Thymus (tissue), 11 donors: Measurements from ENCODE around the gene AKAP9. TPM values are rescaled to one million over a fixed set of nuclear protein-coding genes. Genes with fewer than 3 reads are reported as not detected.
"Not testable (repeated sequence)": the region's sequence is repeated elsewhere in the genome, so short reads cannot be mapped to it uniquely, and the experiment has no call there.

Experiments
- DNase-seq, 9 donors: peaks; one replicate each; pipeline ENCODE4 v3.0.0-alpha.2; 2013; ENCODE audit warnings: low spot score in 9 of 9, low read depth in 6 of 9, missing footprints in 1 of 9
- H3K27ac ChIP-seq, 2 donors: one replicate each; pipeline ENCODE4 v1.5.1; 2013; ENCODE audit warnings: control low read depth in 1 of 2, low read depth in 1 of 2, low read length in 1 of 2, mild to moderate bottlenecking in 1 of 2, moderate library complexity in 1 of 2
- H3K27me3 ChIP-seq, 2 donors: one replicate each; pipeline ENCODE4 v1.5.1; 2013; ENCODE audit warnings: low read length in 1 of 2; ENCODE audit not compliant: control insufficient read depth in 2 of 2, insufficient read depth in 1 of 2
- H3K36me3 ChIP-seq, 2 donors: one replicate each; pipeline ENCODE4 v1.5.1; 2013; ENCODE audit warnings: low read length in 1 of 2, mild to moderate bottlenecking in 1 of 2, moderate library complexity in 1 of 2; ENCODE audit not compliant: control insufficient read depth in 2 of 2, insufficient read depth in 2 of 2
- H3K4me1 ChIP-seq, 2 donors: one replicate each; pipeline ENCODE4 v1.5.1; 2013; ENCODE audit warnings: low read length in 2 of 2; ENCODE audit not compliant: control insufficient read depth in 2 of 2, insufficient read depth in 2 of 2
- H3K4me3 ChIP-seq, 2 donors: one replicate each; pipeline ENCODE4 v1.5.1; 2013; ENCODE audit warnings: low read length in 2 of 2, control low read depth in 1 of 2, mild to moderate bottlenecking in 1 of 2
- H3K9me3 ChIP-seq, 2 donors: one replicate each; pipeline ENCODE4 v1.5.1; 2013; ENCODE audit warnings: low read length in 1 of 2, mild to moderate bottlenecking in 1 of 2; ENCODE audit not compliant: control insufficient read depth in 2 of 2, insufficient read depth in 1 of 2
- WGBS: extraction: QIAGEN DNeasy Blood & Tissue Kit; methylation state at CpG from one replicate; pipeline ENCODE4 v1.1.7; 2013; 5-methylcytosine and 5-hydroxymethylcytosine counted together
- polyA plus RNA-seq: library from polyadenylated mRNA; stranded (reverse); fragments of 200-250 nt; gene quantifications from one replicate; pipeline ENCODE4 v1.2.3, GENCODE V29; 2013
- total RNA-seq: library from RNA; stranded (reverse); fragments of 120-200 nt; gene quantifications from one replicate; pipeline ENCODE4 v1.2.4, GENCODE V29; 2013
- donor health status: healthy.

AKAP9 gene
- total and polyA plus RNA-seq, 2 donors, result 25.3 to 53.2 TPM

GRCh38 chr7:91956464-91956863 lies 15.8 kb downstream of the AKAP9 start:
- not testable (repeated sequence) for H3K27me3 ChIP-seq, H3K36me3 ChIP-seq, H3K9me3 ChIP-seq, DNase-seq, H3K27ac ChIP-seq, H3K4me3 ChIP-seq, H3K4me1 ChIP-seq
- over 99% methylated on average over 2 of the region's 2 CpGs for WGBS

DNA sequence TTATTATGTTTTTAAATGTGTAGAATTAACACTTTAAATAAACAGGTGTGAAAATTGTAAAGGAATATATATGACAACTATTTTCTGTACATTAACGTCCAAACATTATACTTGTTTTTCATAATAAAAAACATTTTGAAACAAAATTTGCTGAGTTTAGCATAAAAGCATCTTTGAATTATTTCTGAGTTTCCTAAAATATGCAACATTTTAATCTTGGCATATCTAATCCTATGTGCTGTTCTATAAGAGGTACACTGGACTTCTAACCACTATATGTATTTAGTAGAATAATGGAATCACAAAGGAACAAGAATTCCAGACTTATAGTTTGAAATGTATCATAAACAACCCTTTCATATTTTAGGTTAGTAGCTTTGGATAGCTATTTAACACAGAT lies 16.6 kb downstream of the AKAP9 start:
- no peak for DNase-seq
- no peaks in the 10 kb centered on the region for H3K27me3 ChIP-seq
- no peak overlapping the region for H3K27ac ChIP-seq
- H3K36me3 ChIP-seq, result no peaks in the 10 kb centered on the region
- H3K9me3 ChIP-seq, result no peaks in the 10 kb centered on the region
- no peaks in the 10 kb centered on the region for H3K4me1 ChIP-seq
- no peak overlapping the region for H3K4me3 ChIP-seq
- WGBS, result 99% methylated on average over 1 of the region's 1 CpG

- no peaks in the 10 kb centered on the region for H3K4me1 ChIP-seq
- no peaks in the 10 kb centered on the region for H3K27me3 ChIP-seq
- WGBS, result 94% methylated on average over 1 of the region's 1 CpG
- DNase-seq, result no peak
- no peak overlapping the region for H3K27ac ChIP-seq
- H3K4me3 ChIP-seq, result no peak overlapping the region
- no peaks in the 10 kb centered on the region for H3K36me3 ChIP-seq
- H3K9me3 ChIP-seq, result no peaks in the 10 kb centered on the region
These were observed 17.2 kb downstream of the AKAP9 start for GRCh38 chr7:91957823-91958222.

DNA sequence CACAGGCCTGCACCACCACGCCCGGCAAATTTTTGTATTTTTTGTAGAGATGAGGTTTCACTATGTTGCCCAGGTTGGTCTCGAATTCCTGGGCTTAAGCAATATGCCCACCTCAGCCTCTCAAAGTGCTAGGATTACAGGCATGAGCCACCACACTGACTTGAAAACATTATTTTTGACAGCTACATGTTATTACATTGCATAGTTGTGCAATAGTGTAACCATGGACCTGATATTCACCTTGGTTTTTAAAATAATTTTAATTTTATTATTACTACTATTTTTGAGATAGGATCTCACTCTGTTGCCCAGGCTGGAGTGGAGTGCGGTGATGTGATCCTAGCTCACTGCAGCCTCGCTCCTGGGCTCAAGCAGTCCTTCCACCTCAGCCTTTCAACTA lies 18.4 kb downstream of the AKAP9 start:
- Histone ChIP-seq H3K4me3 (no peak overlapping the region), H3K27me3 (no peaks in the 10 kb centered on the region), H3K4me1 (no peaks in the 10 kb centered on the region), H3K36me3 (no peaks in the 10 kb centered on the region), H3K27ac (no peak overlapping the region), H3K9me3 (no peaks in the 10 kb centered on the region)
- DNase-seq, result no peak
- 59% methylated on average over 5 of the region's 5 CpGs for WGBS

- no peak for DNase-seq
- H3K36me3 ChIP-seq, result no peaks in the 10 kb centered on the region
- WGBS, result 96% methylated on average over 2 of the region's 2 CpGs
- no peak overlapping the region for H3K4me3 ChIP-seq
- no peaks in the 10 kb centered on the region for H3K27me3 ChIP-seq
- no peaks in the 10 kb centered on the region for H3K4me1 ChIP-seq
- H3K9me3 ChIP-seq, result no peaks in the 10 kb centered on the region
- no peak overlapping the region for H3K27ac ChIP-seq
These were observed 21.2 kb downstream of the AKAP9 start for GRCh38 chr7:91961816-91962215.

GRCh38 chr7:91962419-91962818 lies 21.8 kb downstream of the AKAP9 start:
- no peak overlapping the region for H3K27ac ChIP-seq
- no peak for DNase-seq
- H3K9me3 ChIP-seq, result no peaks in the 10 kb centered on the region
- H3K36me3 ChIP-seq, result no peaks in the 10 kb centered on the region
- H3K27me3 ChIP-seq, result no peaks in the 10 kb centered on the region
- H3K4me1 ChIP-seq, result no peaks in the 10 kb centered on the region
- no peak overlapping the region for H3K4me3 ChIP-seq
- 99% methylated on average over 3 of the region's 3 CpGs for WGBS

GRCh38 chr7:91967513-91967912 lies 26.9 kb downstream of the AKAP9 start:
- H3K4me3 ChIP-seq, H3K9me3 ChIP-seq, DNase-seq, H3K27ac ChIP-seq, H3K36me3 ChIP-seq, H3K4me1 ChIP-seq, H3K27me3 ChIP-seq: not testable (repeated sequence)
- WGBS, result over 99% methylated on average over 2 of the region's 2 CpGs

DNA sequence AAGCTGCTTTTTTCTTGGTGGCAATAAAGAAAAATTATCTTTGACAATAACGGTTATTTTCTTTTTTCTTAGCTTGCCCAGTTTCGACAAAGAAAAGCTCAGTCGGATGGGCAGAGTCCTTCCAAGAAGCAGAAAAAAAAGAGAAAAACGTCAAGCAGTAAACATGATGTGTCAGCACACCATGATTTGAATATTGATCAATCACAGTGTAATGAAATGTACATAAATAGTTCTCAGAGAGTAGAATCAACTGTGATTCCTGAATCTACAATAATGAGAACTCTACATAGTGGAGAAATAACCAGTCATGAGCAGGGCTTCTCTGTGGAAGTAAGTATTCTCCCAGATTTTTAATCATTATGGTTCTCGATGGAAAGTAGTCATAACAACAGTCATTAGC lies 33.0 kb downstream of the AKAP9 start:
- peaks cover 2 to 7% of the 10 kb centered on the region in 2 donors for H3K36me3 ChIP-seq
- H3K4me3 ChIP-seq, result no peak overlapping the region
- H3K9me3 ChIP-seq, result no peaks in the 10 kb centered on the region
- H3K27ac ChIP-seq, result no peak overlapping the region
- WGBS, result 98% methylated on average over 5 of the region's 5 CpGs
- no peaks in the 10 kb centered on the region for H3K27me3 ChIP-seq
- DNase-seq, result no peak
- H3K4me1 ChIP-seq, result no peaks in the 10 kb centered on the region

- Histone ChIP-seq H3K27ac (no peak overlapping the region), H3K4me1 (no peaks in the 10 kb centered on the region), H3K27me3 (no peaks in the 10 kb centered on the region), H3K4me3 (no peak overlapping the region), H3K9me3 (no peaks in the 10 kb centered on the region), H3K36me3 (peaks cover 4 to 7% of the 10 kb centered on the region in 2 donors)
- no peak for DNase-seq
These were observed 33.4 kb downstream of the AKAP9 start for GRCh38 chr7:91974066-91974465.

DNA sequence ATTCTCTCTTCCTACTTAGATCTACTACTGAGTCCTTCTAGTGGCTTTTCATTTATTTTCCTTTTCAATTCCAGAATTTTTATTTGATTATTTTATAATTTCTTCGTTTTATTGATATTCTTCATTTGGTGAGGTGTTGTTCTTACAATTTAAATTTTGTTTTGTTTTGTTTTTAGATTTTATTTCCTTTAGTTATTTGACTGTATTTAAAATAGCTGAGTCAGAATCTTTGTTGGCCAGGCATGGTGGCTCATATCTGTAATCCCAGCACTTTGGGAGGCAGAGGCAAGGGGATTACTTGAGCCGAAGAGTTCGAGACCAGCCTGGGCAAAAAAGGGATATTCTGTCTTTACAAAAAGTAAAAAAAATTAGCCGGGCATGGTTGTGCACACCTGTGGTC lies 36.1 kb downstream of the AKAP9 start:
- 99% methylated on average over 4 of the region's 4 CpGs for WGBS
- no peaks in the 10 kb centered on the region for H3K27me3 ChIP-seq
- no peak overlapping the region for H3K27ac ChIP-seq
- no peaks in the 10 kb centered on the region for H3K9me3 ChIP-seq
- no peaks in the 10 kb centered on the region for H3K4me1 ChIP-seq
- no peak for DNase-seq
- no peak overlapping the region for H3K4me3 ChIP-seq
- peaks cover 9% of the 10 kb centered on the region in 2 donors for H3K36me3 ChIP-seq
